Umbilical cord (tissue), 1 donor: ENCODE results near the gene CCDC178. TPM values are rescaled to one million over a fixed set of nuclear protein-coding genes. Genes with fewer than 3 reads are reported as not detected.

Source experiments
- total RNA-seq: library from RNA; depleted of rRNA; stranded (reverse); fragments of >200 nt; gene quantifications from one replicate; pipeline ENCODE4 v1.2.3, GENCODE V29; 2014; ENCODE audit warnings: low replicate concordance; ENCODE audit not compliant: insufficient read depth

CCDC178 gene
- total RNA-seq, 1 donor from 2014 or later = 5.5 TPM

Other genes starting within 250 kb of the CCDC178 start
- gene ASXL3, start 137.5 kb upstream of the CCDC178 start, total RNA-seq = 15.9 TPM